ENCODE measurements around the gene RAET1G. TPM values are rescaled to one million over a fixed set of nuclear protein-coding genes. Genes with fewer than 3 reads are reported as not detected.

The RAET1G gene
- total RNA-seq, 1 experiment from 2014 or later = not detected

DNA sequence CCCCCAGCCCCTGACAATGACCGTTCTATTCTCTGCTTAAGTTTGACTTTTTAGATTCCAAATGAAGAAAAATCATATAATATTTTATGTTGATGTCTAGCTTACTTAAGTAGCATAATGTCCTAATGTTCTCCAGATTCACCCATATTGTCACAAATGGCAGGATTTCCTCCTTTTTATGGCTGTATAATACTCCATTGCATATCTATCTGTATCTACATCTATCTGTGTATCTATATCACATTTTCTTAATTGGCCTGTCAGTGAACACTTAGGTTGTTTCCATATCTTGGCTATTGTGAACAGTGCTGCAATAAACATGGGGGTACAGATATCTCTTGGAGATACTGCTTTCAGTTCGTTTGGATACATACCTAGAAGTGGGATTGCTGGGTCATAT, 51.7 kb downstream of the RAET1G start:
- H3K27me3 ChIP-seq = no peaks in the 10 kb centered on the region; the same call in 1 of the 2 replicates
- peaks cover 3% of the 10 kb centered on the region; the same call in 1 of the 2 replicates for H3K9me3 ChIP-seq (replicated peaks)
- H3K4me1 ChIP-seq = no peaks in the 10 kb centered on the region
- no peak for DNase-seq
- H3K4me3 ChIP-seq = no peak overlapping the region
- no peak overlapping the region for H3K27ac ChIP-seq
- no peaks in the 10 kb centered on the region; the same call in 1 of the 2 replicates for H3K36me3 ChIP-seq

DNA sequence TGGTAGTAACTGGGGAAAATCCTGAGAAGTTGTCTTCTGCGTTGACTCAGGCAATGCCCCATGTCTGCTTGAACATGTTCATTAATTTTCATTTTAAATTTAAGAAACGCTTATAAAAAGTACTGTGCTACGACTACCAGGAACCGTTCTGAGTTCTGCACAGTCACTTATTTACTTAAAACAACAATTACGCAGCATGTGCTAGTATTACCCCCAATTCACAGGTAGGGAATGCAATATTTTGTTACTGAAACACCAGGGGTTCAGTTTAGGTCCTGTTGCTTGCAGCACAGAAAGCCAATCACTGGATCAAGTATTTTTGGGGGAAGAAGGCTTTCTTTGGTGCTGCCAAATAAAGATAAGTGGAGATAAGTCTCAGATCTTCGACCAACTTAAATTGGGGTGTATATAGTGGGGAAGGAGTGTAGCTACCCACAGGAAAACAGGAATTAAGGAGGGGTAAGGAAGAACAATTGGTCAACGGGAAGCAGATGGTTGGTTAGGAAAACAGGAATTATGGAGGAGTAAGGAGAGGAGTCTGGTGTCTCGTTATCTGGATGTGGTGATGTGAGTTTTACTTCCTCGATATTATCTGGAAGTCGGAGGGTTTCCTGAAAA, 53.5 kb downstream of the RAET1G start:
- Histone ChIP-seq H3K9me3 (replicated peaks) (peaks cover 3% of the 10 kb centered on the region; the same call in 1 of the 2 replicates), H3K4me1 (no peaks in the 10 kb centered on the region; the same call in 1 of the 2 replicates), H3K36me3 (no peaks in the 10 kb centered on the region; the same call in 1 of the 2 replicates), H3K27me3 (no peaks in the 10 kb centered on the region), H3K27ac (no peak overlapping the region), H3K4me3 (no peak overlapping the region)
- DNase-seq = no peak

DNA sequence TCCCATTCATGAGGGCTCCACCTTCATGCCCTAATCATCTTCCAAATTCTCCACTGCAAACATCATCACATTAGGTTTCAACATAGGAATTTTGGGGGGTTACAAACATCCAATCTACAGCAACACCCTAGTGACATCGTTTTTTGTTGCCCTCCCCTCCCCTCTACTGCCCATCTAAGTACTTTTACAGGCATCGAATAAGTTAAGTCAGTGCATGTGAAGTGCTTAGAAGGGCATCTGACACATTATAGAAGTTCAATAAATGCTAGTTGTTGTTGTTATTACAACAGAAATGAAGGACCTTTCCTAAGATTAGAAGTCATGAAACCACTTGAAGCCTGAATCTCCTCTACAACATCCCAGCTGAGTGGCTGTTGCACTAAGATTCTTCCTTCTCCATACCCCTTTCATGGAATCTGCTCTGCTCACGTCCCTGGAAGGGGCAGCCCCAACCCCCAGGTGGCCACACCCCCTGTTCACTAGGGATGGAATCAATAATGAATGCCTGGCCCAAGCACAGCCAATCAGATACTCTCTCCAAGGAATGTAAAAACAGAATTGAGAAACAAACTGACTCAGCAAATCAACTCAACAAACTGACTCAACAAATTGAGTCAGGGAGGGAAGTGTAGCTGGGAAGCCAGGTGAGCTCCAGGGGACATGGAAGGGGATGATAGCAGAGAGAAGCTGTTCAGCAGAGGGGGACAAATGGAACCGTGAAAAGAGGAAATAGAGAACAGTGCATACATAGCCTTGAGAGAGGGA, 54.9 kb downstream of the RAET1G start:
- peaks cover 3% of the 10 kb centered on the region; the same call in 1 of the 2 replicates for H3K9me3 ChIP-seq (replicated peaks)
- no peaks in the 10 kb centered on the region for H3K27me3 ChIP-seq
- DNase-seq = no peak
- no peak overlapping the region for H3K4me3 ChIP-seq
- H3K36me3 ChIP-seq = no peaks in the 10 kb centered on the region; the same call in 1 of the 2 replicates
- H3K27ac ChIP-seq = no peak overlapping the region
- H3K4me1 ChIP-seq = no peaks in the 10 kb centered on the region; the same call in 1 of the 2 replicates

Other genes with a start within 250 kb of the RAET1G start
- gene LATS1, start 205.0 kb downstream of the RAET1G start, total RNA-seq (2014; rRNA removed; shearing (Covaris generic)) = 33.1 and 33.9 TPM in 2 replicates
- 72.3 and 76.6 TPM in 2 replicates for gene NUP43, start 176.6 kb downstream of the RAET1G start, total RNA-seq (2014; rRNA removed; shearing (Covaris generic))
- gene PCMT1, start 173.4 kb downstream of the RAET1G start, total RNA-seq (2014; rRNA removed; shearing (Covaris generic)) = 95.8 and 101 TPM in 2 replicates
- gene LRP11, start 58.8 kb downstream of the RAET1G start, total RNA-seq (2014; rRNA removed; shearing (Covaris generic)) = 32.4 and 32.8 TPM in 2 replicates
- gene RAET1E, start 25.0 kb downstream of the RAET1G start, total RNA-seq (2014; rRNA removed; shearing (Covaris generic)) = not detected in 2 replicates
- 2.7 and 2.9 TPM in 2 replicates for gene ULBP2, start 18.9 kb upstream of the RAET1G start, total RNA-seq (2014; rRNA removed; shearing (Covaris generic))
- 0.99 and 1.7 TPM in 2 replicates for gene ULBP1, start 40.8 kb upstream of the RAET1G start, total RNA-seq (2014; rRNA removed; shearing (Covaris generic))
- gene RAET1L, start 102.4 kb upstream of the RAET1G start, total RNA-seq (2014; rRNA removed; shearing (Covaris generic)) = not detected in 2 replicates
- gene ULBP3, start 146.0 kb upstream of the RAET1G start, total RNA-seq (2014; rRNA removed; shearing (Covaris generic)) = 9.8 and 10.3 TPM in 2 replicates
- 0.05 TPM in 1 of 2 replicates, not detected in the other for gene PPP1R14C, start 219.9 kb upstream of the RAET1G start, total RNA-seq (2014; rRNA removed; shearing (Covaris generic))

Measured in SJCRH30 (cell line).